Kidney epithelial cell (primary cell): Measurements from ENCODE around the gene MLEC. TPM values are rescaled to one million over a fixed set of nuclear protein-coding genes. Genes with fewer than 3 reads are reported as not detected.
"Not testable (repeated sequence)": the region's sequence is repeated elsewhere in the genome, so short reads cannot be mapped to it uniquely, and the experiment has no call there.

Experiments used
- DNase-seq: peaks from one replicate; pipeline ENCODE4 v3.0.0-alpha.2; 2010; ENCODE audit warnings: low read depth
- H3K27me3 ChIP-seq: 2 replicates; pipeline ENCODE4 v1.6.0; 2011; ENCODE audit warnings: low read length; ENCODE audit not compliant: control insufficient read depth, insufficient read depth
- H3K36me3 ChIP-seq: 2 replicates; pipeline ENCODE4 v1.5.1; 2011; ENCODE audit warnings: low read length; ENCODE audit not compliant: control insufficient read depth, insufficient read depth
- H3K4me3 ChIP-seq: 2 replicates; pipeline ENCODE4 v1.5.1; 2011; ENCODE audit warnings: low read depth, mild to moderate bottlenecking, control low read depth, low read length
- total RNA-seq: library from RNA; depleted of rRNA; stranded (reverse); fragments of >200 nt; gene quantifications from 2 replicates; pipeline ENCODE4 v1.2.3, GENCODE V29; 2015
- TF ChIP-seq, protein P1 (sequence below): IDR thresholded peaks from 2 replicates; pipeline ENCODE4 v1.5.1; 2011; ENCODE audit warnings: mild to moderate bottlenecking, moderate library complexity, low read length, control low read depth, inconsistent platforms; ENCODE audit not compliant: insufficient read depth, poor library complexity, severe bottlenecking

MLEC gene
- total RNA-seq, 1 donor from 2014 or later = 82.3 TPM

DNA sequence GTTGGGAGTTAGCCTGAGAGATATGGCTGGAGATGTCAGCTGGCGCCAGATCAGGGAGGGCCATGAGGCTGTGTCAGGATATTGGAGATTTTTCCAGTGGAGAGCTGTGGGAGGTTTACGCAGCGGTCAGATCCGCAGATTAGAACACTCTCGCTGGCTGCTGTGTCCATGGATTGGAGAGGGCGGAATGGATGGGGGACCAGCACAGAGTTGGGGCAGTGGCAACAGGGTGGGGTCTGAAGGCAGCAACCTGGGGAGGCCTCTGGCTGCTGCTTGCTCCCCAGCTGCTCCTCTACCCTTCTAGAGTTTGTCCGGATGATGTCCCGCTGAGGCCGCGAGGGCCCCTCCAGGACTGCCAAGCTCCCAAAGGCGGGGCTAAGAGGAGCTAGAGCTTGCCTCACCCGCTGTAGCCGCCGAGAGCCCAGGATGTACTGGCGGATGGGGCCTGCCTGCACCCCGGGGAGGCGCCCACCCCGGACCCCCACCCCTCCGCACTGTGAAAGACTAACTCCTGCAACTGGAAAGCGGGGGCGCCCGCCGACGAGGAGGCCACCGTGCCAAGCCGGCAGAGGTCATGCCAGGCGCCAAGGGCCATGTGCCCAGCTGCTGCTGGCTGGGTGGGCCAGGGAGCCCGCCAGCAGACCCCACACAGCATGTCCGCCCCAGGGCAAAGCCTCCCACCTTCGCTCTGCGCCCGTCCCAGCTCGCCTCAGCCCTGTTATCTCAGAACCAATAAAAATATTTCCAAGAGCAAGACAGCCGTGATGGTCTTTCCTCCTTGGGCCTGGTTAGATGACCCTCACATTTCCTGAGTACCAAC is 20.2 kb upstream of the MLEC start:
- no peak overlapping the region for H3K4me3 ChIP-seq
- H3K27me3 ChIP-seq = no peaks in the 10 kb centered on the region
- no peak for DNase-seq
- TF ChIP-seq, protein P1, sequence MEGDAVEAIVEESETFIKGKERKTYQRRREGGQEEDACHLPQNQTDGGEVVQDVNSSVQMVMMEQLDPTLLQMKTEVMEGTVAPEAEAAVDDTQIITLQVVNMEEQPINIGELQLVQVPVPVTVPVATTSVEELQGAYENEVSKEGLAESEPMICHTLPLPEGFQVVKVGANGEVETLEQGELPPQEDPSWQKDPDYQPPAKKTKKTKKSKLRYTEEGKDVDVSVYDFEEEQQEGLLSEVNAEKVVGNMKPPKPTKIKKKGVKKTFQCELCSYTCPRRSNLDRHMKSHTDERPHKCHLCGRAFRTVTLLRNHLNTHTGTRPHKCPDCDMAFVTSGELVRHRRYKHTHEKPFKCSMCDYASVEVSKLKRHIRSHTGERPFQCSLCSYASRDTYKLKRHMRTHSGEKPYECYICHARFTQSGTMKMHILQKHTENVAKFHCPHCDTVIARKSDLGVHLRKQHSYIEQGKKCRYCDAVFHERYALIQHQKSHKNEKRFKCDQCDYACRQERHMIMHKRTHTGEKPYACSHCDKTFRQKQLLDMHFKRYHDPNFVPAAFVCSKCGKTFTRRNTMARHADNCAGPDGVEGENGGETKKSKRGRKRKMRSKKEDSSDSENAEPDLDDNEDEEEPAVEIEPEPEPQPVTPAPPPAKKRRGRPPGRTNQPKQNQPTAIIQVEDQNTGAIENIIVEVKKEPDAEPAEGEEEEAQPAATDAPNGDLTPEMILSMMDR = no peak
- no peaks in the 10 kb centered on the region for H3K36me3 ChIP-seq

DNA sequence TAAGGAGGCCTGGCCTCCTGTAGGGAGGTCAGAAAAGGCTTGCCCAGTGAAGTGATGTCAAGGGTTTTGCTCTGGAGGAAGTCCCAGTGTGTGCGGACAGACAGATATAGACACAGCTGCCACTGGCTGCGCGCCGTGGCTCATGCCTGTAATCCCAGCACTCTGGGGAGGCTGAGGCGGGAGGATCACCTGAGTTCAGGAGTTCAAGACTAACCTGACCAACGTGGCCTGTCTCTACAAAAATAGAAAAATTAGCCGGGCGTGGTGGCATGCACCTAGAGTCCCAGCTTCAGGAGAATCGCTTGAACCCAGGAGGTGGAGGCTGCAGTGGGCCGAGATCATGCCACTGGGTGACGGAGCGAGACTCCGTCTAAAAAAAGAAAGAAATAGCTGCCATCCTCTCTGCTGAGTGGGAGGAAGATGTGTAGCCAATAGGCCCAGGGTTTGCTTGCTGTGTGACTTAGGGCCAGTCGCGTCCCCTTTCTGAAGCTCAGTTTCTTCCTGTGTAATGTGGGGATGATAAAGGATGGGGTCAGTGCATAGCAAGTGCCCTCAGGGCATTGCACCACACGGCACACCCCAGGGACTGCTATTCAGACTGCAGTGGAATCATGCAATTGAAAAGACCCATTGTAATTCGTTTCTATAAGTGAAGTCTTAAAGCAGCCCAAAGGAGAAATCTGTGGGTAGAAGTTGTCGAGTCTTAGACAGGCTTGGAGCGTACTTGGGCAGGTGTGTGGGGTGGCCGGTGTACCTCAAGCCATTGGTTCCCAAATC is 18.7 kb upstream of the MLEC start:
- Histone ChIP-seq H3K4me3 (no peak overlapping the region), H3K27me3 (no peaks in the 10 kb centered on the region), H3K36me3 (no peaks in the 10 kb centered on the region)
- DNase-seq = no peak
- TF ChIP-seq, protein P1 = no peak

DNA sequence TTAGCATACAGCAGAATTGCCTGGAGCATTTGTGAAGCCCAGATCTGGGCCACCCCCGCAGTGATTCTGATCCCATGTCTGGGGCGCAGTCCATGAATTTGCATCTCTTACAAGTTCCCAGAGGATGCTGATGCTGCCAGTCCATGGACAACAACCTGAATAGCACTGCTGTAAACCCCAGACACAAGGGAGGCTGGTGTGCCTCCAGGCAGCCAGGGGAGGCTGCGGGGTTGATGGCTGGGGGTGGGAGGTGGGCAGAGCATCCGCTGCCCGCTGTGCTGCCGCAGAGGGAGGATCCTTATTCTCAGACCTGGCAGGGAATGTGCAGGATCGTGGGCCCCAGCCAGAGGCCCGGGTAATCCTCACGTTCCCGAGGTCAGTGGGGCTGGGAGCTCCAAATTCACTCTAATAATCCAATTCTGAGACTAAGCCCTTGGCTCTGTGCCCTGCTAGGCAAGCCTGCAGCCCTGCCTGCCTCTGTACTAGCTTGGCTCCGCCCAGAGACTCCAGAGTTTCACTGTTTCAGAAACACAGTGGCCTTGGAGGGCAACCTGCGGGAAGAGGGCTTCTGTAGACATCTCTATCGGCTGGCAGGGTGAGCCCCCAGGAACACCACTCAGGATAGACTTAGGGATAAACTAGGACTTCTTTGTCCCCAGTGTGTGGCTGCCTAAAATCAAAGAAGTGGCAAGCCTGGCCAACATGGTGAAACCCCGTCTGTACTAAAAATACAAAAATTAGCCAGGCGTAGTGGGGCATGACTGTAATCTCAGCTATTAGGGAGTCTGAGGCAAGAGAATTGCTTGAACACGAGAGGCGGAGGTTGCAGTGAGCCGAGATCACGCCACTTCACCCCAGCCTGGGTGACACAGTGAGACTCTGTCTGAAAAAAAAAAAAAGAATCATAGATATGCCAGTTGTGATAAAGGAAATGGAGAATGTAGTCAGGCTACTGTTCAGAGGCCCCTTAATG is 17.8 kb upstream of the MLEC start:
- Histone ChIP-seq H3K36me3 (no peaks in the 10 kb centered on the region), H3K27me3 (no peaks in the 10 kb centered on the region), H3K4me3 (no peak overlapping the region)
- TF ChIP-seq, protein P1 = no peak
- DNase-seq = no peak

DNA sequence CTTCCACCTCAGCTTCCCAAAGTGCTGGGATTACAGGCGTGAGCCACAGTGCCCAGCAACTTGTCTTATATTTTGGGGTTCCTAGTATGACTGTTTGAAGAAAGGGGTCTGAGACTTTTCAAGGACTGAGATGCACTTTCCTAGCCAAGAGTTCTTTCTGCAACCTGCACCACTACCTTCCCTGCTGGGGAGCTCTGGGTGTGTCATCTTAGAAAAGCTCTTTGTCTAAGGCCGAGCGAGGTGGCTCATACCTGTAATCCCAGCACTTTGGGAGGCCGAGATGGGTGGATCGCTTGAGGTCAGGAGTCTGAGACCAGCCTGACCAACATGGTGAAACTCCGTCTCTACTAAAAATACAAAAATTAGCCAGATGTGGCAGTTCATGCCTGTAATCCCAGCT is 16.7 kb upstream of the MLEC start:
- H3K36me3 ChIP-seq, H3K27me3 ChIP-seq, DNase-seq, H3K4me3 ChIP-seq: not testable (repeated sequence)

DNA sequence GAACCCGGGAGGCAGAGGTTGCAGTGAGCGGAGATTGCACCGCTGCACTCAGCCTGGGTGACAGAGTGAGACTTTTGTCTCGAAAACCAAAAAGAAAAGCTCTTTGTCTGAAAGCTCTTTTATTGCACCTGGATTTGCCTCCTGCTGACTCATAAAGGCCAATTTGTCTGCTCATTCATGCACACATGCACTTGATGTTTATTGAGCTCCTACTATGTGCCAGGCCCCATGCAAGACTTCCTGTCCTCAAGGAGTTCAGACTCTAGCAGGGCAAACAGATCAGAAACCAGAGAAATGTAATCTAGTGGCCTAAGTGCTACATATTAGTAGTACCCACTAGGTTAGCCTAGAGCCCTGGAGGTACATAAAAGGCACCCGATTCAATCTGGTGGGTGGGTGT is 16.3 kb upstream of the MLEC start:
- Histone ChIP-seq H3K27me3 (no peaks in the 10 kb centered on the region), H3K4me3 (no peak overlapping the region), H3K36me3 (no peaks in the 10 kb centered on the region)
- no peak for DNase-seq
- TF ChIP-seq, protein P1 = no peak
